ENCODE results near the gene TUBA4A.

Gene TUBA4A

DNA sequence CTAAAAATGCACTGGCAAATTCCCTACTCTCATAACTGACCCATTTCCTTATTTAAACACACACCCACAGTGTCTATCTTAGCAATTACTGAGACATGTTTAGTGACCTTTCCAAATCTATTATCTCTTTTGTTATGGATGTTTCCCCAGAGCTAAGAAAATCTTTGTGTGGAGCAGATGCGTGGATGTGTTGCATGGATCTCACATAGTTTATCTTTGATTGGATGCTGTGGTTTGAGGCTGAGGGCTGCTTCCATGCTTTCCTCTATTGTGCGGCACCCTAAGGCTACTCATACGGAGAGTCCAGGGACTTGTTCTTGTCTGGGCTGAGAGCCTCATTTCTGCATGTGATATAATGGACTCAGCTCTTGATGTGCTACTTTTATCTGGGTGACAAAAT is 19.4 kb downstream of the TUBA4A start:
- DNase-seq (ENCODE audit: low spot score), result no peak

DNA sequence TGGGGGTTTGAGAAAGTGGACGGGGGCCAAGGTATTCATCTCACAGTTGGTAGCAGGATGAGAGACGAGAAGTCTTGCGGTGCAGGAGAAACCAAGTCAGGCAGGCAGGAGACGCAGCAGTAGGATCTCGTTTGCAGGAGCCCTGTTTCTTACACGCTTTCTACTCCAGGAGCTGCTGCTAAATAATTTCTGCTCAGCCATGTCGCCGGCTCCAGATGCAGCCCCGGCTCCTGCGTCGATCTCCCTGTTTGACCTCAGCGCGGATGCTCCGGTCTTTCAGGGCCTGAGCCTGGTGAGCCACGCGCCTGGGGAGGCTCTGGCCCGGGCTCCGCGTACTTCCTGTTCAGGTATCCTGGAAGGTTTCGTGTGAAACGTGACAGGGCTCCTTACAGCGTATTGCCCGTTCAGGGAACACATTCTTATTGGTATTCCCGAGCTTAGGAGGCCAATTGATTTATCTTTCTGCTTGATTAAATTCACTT is 23.6 kb downstream of the TUBA4A start:
- peak; percentile 51 for DNase-seq (ENCODE audit: low spot score)

DNA sequence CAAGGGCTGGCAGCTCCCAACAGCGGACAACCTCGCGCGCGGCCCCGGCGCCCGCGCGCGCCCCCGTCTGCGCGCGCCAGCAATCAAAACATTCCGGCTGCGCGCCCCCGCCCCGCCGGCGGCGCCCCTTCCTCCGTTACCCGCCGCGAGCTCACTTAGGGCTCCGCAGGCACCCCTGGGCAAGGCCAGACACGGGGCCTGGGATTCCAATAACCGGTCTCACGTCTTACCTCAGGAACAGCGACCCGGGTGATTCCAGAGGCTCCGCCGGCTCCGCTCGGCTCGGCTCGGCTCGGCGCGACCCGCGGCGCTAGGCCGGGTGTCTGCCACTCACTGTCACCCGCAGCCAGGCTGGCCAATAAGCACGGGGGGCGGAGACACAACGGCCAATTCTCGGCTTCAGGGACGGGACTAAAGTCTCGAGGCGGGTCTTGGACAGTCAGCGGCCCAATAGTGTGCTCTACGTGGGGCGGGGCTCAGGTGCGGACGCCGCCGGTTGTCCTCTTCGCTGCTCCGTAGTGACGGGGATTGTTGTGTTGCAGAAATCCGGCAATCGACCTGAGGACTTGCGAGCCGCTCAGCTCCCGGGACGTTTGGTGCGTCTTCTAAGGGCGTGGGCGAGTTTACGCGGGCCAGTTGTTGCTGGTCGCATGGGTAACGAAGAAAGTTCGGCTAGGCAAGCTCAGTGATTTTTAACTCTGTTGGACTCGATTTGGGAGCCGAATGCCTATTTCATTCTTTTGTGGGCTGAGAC is 24.2 kb downstream of the TUBA4A start, which contains the start of the genes ANKZF1 and ATG9A:
ANKZF1 (plus strand) TSS at position 502 of the 754 bp plus-strand sequence. CDS start 452 bp downstream, outside the sequence.
ATG9A (minus strand) TSS at position 332 of the 754 bp plus-strand sequence. CDS start 1,612 bp downstream, outside the sequence.
- DNase-seq (ENCODE audit: low spot score), result peak; percentile 98

DNA sequence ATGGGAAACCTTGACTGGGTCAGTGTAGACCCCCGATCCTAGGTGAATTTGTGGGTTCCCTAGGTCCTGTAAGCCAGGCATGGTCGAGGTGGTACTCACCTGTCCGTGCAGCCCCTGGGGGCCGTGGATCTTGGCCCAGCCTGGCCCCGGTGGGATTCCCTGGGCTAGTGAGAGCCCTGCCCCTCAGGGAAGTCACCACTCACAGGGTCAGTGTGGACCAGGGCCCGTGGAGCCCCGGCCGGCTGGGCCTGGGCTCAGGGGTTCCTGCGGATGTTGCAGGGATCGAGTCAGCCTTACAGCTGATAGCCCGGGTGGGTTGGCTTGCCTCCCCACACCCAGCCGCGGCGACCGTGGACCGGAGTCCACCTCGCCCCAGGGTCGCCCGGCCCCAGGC is 24.8 kb downstream of the TUBA4A start:
- DNase-seq (ENCODE audit: low spot score), result no peak

DNA sequence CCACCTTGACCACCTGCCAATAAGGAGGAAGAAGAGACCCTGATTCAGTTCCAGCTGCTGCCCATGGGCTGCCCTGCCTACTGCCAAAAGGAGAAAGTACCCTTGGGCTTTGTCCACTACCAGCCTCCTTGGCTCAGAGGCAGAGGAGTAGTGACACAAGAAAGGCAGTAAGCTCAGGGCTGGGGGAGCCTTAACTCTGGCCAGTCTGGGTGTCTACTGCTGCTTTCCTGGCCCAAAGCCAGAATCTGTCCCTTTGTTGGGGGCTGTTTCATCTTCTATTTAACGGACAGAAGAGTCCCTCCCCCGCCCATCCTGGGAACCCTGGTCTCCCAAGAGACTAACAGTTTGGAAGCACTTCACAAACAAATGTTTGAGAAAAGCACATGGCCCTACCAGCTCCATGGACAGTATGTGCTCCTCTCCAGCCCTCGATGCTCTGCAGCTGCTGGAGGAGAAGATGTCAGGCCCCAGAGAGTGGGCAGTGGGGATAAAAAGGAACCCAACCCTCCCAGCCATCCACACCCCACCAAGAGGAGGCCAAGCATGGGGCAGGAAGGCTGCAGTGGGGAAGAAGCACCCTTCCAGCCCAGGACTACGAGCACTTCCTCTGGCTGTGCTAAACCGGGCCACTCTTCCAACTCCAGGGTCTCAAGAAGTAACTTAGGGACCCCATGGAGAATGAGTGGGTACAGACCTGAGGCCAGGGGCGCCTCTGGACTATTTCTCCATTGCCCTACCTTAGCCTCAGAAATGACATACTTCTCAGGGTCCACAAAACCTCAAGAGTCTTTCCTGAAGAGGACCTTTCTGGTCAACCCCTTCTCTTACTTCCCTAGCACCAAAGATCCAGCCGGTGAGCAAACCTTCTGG is 25.4 kb downstream of the TUBA4A start:
- no peak for DNase-seq (ENCODE audit: low spot score)

DNA sequence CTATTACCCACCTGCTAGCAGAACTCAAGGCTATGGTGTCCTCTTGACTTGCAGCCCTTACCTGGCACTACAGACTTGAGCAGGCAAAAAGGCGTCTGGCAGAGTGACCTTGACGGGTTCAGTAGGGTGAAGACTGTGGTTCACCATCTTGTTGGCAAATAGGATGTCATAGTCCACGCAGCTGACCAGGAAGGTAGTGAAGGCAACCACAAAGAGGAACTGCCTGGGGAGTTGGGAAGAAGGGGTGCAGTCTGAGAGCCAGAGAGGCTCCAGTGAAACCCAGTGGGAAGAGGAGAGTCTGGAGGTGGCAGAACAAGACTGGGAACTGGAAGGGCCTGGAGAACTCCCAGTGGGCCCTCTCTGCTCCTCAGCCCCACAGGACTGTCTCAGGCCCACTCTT is 28.4 kb downstream of the TUBA4A start:
- DNase-seq (ENCODE audit: low spot score), result no peak

DNA sequence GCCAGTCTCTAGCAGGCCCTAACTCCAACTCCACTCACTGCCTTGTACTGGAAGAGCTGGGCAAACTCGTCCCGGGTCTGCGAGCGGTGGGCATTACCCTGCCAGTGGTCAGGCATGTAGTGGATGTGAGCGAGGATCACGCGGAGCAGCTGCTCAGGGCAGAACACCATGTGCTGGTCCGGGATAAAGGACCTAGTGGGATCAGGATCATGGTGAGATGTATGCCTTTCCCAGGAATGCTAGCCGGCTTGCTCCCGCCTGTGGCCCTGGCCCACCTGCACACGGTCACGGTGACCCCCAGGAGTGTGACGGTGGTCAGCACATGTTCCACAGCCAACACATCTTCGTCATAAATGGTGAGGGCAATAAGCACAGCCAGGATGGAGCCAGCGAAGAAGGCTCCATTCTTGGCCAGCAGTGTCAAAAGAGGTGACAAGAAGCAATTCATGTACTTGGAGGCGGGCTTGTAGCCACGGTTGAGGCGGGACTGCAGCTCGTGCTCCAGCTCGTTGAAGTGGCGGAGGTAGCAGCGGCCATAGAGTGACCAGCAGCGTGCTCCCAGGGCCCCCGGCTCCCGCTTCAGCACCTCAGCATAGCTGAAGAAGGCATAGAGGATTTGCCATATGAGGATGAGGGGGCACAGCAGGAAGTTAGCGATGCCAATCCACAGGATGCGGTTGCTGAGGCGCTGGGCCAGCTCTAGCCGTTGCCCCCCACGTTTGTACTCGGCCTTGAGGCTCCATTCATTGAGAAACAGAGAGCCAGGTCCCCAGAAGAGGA is 29.7 kb downstream of the TUBA4A start:
- DNase-seq (ENCODE audit: low spot score), result no peak

DNA sequence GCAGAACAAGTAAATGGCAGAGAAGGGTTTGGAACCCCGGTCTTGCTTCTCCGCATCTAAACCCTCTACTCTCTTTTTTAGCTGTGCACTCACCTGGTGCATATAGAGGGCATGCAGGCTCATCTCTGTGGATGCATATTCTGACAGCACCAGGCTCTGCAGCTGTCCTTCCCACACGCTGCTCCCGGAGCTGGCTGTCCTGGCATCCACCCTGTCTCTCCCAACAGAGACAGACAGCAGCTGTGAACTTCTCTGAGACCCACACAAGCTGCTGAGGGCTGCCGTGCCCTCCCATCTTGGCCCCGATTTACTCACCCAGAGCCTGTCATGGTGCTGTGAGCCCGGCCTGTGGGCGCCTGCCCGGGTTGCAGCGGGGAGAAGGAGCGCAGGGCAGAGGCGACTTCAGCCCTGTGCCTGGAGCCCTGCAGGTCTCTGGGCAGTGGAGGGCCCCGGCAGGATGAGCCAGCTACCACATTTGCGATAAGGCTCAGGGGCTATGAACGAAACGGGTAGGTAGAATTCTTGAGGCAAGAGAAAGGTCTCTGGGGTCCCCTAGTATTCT is 31.7 kb downstream of the TUBA4A start:
- no peak for DNase-seq (ENCODE audit: low spot score)

DNA sequence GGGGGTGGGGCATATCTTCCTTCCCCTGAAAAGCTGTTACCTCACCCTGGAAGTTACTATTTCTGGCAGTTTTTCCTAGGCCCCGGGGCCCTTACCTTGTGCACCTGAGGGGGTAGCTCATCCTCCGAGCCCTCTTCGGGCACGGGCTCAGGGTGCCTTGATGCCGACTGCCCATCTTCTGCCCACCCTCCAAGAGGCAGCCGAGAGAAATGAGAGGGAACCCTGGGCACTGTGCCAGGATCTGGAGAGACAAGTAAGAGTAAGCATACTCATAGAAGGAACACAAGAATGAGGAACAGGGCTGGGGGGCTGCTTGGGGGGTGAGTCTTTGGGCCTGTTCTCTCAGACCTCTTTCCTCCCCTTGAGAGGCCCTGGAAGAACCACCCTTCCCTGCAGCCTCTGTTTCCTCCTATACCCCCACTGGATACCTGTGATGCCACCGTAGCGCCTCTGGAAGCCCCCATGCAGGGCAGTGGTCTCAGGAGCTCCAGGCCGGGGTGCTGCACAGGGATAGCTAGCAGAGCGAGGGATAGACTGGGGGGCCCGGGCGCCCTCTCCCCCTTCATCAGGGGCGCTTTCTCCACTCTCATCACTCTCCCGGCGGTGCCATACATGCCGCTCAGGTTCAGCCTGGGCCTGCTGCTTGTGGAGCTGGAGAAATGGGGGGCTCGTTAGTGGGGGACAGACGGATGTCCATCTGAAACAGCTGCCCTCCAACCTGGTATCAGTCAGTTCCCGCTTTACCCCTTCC is 32.9 kb downstream of the TUBA4A start:
- no peak for DNase-seq (ENCODE audit: low spot score)

DNA sequence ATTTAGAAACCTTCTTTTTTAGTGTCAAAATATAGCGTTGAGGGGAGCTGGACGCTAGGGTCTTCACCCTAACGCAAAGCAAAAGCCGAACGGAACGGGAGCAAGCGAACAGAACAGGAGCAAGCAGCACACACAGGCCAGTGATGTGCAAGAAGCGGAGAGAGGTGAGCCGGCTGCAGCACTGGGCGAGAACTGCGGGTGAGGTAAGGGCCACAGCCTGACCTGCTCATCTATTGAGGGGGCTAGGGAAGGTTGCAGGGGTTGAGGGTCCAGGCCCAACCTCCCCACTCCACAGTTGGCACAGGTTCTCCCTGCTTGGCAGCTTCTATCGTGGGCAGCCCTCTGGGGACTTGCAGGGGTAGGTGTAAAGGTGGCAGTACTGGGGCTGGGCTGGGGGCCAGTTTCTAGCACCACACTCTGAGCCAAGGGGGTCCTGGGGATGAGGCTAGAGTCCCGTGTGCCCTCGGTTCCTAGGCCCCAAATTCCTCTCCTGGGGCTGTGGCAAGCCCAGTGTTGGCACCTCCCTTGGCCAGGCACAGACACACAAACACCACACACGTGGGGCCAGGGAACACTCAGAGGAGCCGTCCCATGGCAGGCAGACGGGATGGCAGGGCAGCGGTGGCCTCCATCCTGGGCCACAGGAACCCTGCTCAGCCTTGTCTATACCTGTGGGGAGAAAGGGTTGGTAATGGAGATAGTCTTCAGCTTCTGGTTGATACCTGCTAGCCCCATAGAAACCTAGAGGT is 33.8 kb downstream of the TUBA4A start:
- DNase-seq (ENCODE audit: low spot score), result no peak

DNA sequence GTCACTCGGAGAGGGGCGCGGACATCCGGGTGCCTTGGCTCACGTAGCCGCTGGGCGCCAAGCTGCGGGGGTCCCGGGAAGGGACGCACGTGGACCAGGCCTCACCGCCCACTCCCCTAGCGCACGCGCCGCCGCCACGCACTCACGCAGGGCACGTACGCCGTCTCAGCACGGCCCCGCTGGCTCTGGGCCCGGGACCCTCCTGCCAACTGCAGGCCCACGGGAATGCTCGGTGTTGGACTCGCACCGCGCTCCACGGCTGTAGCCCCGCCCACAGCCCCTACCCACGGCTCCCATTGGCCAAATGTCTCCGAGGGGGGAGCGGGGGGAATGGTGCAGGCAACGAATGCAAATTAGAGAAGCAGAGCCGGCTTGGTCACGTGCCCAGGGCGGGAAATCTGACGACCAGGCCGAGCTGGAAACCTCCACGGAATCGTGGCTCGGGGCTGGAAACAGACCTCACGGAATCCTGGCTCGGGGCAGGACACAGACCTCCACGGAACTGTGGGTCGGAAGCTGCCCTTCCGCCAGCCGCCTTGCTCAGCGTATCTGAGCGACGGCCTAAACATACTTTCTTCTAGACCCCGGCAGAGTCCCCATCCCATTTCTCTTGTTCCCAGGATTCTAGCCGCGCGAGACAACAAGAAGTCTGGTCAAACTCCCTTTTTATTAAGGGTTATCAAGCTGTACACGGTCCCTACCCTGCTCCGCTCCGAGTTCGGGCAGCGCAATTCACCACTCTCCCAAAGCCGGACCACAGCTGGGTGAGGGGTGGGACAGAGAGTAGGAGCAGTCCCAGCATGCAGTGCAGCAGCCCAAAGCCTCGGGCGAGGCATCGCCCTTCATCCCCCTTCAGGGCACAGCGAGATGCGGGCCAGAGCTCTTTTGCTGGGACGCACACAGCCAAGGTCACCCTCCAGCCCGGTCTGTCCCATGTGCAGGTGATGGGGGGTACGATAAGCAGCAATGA is 34.7 kb downstream of the TUBA4A start, which contains the start of gene ABCB6:
ABCB6 (minus strand) TSS at position 227 of the 970 bp plus-strand sequence. CDS start 285 bp downstream, outside the sequence.
- peak; percentile 95 for DNase-seq (ENCODE audit: low spot score)

DNA sequence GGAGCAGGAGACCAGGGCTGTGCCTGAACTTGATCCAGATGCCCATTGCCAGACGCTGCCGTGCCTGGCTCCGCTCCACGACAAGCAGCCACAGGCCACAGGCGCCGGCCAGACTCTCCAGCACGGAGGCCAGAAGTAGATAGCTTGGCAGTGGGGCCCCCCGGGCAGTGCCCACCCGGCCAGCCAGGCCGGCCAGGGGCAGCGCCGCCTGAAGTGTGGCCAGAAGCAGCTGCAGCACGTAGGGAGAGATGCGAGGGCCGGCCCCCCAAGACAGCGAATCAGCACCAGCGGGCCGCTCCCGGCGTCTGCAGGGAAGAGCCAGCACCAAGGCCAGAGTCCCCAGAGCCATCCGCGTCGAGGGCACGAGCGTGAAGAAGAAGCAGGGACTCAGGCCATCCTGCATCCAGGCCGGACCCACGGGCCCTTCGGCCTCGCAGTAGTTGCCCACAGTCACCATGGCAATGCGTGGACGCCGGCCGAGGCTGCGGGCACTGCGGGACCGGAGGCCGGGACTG is 35.4 kb downstream of the TUBA4A start:
- DNase-seq (ENCODE audit: low spot score), result peak; percentile 83

DNA sequence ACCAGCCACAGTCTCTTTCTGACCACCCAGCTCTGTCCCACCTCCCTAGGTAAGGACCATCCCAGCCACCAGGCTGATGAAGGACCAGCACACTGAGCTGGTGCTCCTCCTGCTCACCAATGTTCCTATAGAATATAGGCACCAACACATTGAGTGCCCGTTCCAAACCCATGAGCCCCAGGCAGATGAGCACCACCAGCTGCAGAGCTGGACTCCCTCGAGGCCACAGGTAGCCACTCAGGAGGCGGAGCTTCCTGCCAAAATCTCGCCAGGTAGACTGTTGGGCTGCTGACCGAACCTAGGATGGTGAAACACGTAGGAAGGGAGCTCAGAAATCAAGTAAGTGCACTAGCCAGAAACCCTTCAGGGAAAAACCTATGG is 37.2 kb downstream of the TUBA4A start:
- no peak for DNase-seq (ENCODE audit: low spot score)

DNA sequence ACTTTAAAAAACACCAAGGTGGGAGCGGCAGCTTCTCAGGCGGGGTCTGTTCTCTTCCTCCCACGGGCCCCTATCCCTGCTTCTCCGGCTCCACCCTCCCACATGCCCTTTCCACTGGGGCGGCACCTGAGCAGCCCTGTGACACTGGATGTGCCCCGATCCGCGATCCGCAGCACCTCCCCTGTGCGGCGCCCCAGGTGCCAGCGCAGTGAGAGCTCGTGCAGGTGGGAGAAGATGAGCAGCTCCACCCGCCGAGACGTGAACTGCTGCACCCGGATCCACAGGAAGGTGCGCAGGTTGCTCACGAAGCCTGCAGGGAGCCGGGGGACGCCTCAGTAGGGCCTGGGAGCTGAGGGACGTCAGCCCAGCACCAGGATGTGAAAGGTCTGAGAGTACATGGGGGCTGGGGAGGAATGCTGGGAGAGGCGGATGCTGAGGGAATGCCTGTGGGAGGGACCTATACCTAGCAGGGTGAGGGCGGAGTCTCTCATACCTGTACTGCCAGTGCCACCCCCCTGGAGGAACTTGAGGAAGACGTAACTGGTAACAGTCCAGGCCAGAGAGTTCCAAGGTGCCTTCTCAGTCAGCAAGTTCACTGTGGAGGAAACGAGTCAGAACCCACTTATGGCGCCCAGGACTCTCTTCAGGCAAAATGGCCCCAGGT is 37.7 kb downstream of the TUBA4A start:
- DNase-seq (ENCODE audit: low spot score), result no peak

DNA sequence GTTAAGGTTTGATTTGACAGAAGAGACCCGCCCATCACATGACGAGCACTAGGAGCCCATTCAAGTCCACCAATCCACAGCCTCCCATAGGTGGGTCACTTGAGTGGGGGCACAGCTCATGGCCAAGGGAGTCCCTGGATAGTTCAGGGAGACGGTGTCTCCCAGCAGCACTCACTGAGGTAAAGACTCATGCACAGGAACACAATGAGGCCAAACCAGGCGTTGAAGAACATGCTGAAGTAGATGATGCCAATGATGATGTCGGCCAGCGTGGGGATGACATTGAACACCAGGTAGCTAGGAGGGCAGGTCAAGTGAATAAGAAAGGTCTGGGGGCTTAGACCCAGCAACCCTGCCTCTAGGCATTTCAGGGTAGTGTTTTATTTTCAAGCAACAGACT is 38.9 kb downstream of the TUBA4A start:
- DNase-seq (ENCODE audit: low spot score), result no peak

DNA sequence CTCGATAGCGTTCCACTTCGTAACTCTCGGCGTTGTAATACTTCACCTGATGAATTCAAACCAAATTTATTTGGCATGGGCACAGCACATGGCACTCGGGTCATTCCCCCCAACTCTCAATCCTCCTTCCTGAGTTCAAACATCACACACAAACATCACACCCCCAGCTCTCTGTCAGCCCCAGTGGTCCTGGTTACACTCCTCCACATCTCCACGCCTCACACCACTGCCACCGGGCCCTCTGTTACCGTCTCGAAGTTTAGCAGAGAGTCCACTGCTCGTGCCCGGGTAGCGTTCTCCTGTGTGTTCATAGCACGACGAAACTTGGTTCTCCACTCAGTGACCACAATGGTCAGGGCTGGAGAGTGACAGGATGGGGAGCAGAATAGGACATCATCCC is 39.6 kb downstream of the TUBA4A start:
- no peak for DNase-seq (ENCODE audit: low spot score)

DNA sequence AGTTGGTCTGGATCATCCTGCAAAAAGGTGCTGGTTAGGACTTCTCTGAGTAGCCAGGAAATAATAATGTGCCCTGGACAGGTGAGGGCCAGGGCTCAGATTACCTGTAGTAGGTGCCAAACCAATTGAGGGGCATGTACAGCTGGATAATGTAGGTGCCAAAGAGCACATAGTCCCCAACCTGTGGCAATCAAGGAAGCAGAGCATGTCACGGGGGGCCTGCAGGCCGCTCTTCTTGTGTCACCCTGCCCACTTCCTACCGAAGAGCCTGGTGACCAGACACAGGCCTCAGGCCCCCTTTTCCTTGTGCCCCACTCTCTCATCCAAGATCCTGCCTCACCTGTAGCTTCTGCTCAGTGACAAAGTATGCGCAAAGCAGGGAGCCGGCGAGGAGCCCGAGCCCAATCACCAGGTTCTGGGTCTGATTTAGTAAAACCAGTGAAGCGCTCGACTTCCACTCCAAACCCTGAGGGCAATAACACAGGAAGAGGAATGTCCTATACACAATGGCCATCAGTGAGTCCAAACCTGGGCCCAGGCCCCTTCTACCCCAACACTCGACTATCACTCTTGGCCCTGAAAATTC is 40.1 kb downstream of the TUBA4A start:
- DNase-seq (ENCODE audit: low spot score), result no peak

DNA sequence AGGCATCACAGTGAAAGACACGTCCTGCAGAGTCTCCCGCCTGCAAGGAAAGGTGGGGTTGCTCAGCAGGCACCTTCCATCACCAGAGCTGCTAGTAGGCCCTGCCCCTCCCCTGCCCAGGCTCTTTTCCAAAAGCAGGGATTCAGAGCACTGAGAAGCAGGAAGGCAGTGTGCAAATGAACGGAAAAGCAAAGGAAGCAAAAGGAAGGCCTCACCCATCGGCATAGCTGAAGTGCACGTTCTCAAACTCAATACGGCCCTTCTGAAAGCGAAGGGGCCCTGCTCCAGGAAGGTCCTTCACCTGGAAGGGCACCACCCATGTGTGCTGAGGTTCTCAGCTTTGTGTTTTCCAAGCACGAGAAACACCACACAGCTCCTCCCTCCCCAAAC is 40.7 kb downstream of the TUBA4A start:
- no peak for DNase-seq (ENCODE audit: low spot score)
